ENCODE data around the gene POLR2I. TPM values are rescaled to one million over a fixed set of nuclear protein-coding genes. Genes with fewer than 3 reads are reported as not detected.
A peak's percentile ranks its signal among the peaks of the same experiment; 100 is the strongest.

POLR2I gene
- 43.9 TPM for total RNA-seq

DNA sequence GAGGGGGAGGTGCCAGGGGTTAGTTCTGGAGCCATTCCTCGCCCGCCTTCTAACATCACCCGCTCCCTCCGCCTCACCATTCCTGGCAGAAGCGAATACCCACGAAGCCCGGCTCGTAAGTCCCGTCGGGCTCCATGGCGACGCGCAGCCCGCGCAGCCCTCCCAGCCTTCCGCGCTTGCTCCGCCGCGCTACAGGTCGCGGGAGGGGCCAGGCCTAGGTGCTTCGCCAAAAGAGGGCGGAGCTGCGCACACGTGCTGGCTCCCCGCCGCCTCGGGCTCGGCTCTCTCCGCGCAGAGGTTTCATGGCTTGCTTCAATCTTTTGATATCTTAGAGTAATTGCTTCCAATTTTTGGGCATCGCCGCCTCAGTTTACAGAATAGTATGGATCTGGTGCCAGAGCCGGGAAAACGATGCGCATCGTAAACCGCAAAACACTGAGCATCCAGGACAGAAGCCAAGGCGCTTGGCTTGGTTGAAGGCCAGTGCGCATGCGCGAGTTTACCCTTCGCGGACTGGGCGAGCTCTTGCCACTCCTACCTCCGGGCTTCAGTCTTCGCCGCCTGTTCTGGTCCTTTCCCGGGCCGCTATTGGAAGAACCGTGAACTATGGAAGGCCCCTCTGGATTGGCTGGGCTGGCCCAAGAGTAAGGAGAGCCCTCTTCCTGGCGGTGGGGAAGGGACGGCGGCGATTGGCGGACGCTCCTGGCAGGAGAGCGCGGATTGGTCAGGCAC is at the start of gene POLR2I:
Gene POLR2I, minus strand, starts transcription at position 155 of the 732 bp plus-strand sequence. Its CDS starts 19 bp downstream, at position 136.
- peak; percentile 100 for DNase-seq (ENCODE audit: low spot score)
- peak; percentile 89 for ATAC-seq

DNA sequence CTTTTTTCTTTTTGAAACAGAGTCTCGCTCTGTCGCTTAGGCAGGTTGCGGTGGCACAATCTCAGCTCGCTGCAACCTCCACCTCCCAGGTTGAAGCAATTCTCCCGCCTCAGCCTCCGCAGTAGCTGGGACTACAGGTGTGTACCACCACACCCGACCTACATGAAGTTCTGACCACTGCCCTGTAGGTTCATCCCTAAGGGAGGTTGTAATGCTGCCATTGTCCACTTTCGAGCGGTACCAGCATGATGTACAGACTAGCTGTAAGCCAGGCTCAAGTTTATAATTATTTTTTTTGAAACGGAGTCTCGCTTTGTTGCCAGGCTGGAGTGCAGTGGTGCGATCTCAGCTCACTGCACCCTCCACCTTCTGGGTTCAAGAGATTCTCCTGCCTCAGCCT is 49.1 kb upstream of the POLR2I start:
- DNase-seq (ENCODE audit: low spot score), result no peak
- no peak for ATAC-seq

DNA sequence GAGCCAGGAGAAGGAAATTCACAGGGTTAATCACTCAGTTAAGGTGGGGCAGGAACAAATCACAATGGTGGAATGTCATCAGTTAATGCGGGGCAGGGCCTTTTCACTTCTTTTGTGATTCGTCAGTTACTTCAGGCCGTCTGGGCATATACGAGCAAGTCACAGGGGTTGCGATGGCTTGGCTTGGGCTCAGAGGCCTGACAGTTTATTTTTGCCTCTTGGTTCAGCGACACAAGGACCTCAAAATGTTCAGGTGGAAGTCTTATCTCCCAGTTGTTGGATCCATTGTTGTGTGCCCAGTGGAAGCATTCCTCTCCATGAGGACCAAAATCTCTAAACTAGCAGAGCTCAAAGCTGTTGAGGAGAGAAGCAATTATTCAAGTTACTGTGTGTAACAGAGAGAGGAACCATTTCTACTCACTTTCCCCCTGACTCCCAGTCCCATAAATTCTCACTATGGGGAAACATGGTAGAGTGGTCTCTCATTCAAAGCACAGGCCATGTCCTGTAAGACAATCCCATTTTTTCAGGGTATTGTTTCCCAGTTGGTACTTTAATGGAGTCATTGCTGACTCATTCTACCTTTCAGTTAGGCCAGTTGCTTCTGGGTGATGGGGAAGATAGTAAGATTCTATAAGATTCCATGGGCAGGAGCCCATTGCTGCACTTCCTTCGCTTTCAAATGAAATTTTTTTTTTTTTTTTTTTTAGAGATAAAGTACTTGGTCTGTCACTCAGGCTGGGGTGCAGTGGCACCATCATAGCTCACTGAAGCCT is 46.3 kb upstream of the POLR2I start:
- ATAC-seq (no peak), DNase-seq (ENCODE audit: low spot score) (no peak)

DNA sequence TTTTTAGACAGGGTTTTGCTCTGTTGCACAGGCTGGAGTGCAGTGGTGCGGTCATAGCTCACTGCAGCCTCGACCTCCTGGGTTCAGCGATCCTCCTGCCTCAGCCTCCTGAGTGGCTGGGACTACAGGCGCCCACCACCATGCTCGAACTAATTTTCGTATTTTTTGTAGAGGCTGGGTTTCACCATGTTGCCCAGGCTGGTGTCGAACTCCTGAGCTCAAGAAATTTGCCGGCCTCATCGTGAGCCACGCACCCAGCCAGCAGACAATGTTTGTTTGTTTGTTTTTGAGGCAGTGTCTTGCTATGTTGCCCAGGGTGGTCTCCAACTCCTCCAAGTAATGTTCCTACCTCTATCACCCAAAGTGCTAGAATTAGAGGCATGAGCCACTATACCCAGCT is 38.5 kb upstream of the POLR2I start:
- ATAC-seq, result no peak
- DNase-seq (ENCODE audit: low spot score), result no peak

DNA sequence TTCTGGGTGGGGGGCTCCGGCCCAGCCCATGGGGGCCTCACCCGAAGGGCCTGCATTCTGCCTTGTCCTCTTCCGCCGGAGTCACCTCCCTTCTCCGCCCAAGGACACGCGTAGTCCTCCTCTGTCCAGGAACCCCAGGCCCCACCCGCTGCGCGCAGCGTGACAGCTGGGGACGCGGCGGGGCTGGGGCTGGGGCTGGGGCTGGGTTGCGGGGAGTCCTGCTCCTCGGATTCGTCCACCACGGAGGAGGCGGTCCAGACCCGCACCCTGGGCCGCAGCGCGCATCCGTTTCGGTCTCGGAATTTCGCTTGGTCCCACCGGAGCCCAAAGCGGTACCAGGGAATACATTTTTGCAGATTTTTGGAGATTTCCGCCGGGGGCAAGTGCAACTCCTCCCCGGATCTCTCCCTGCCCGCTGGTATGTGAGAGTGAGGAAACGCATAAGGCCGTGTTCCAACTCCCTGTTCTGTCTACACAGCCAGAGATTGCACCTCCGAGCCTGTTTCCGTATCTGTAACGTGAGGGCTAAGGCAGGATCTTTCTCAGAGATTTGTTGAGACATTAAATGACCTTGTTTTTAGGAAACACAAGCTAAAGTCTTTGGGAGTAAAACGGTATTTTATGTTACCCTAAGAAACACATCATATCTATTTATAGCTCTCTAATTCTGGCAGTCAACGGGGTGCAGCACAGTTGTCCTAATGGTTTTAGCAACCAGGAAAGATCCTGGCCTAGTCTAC is 37.8 kb upstream of the POLR2I start, which contains the start of gene COX7A1:
Gene COX7A1, minus strand, starts transcription at position 96 of the 740 bp plus-strand sequence. Its CDS starts 40 bp downstream, at position 56.
- ATAC-seq (peak; percentile 67), DNase-seq (ENCODE audit: low spot score) (no peak)

DNA sequence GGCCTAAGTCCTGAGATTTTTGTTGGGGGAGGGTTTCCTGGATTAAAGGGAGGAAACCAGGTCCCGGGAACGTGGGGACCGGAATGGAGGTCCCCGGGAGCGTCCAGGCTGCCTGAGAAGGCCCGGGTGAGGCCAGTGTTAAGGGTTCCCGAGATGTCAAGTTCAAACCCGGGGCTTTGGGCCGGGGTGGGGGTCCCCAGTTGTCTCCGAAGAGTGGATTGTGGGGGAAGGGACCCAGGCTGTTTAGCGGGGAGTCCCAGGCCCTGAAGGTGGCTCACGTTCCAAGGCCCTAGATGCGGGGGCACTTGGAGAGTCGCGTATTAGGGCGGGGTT is 37.3 kb upstream of the POLR2I start:
- ATAC-seq, result no peak
- no peak for DNase-seq (ENCODE audit: low spot score)

DNA sequence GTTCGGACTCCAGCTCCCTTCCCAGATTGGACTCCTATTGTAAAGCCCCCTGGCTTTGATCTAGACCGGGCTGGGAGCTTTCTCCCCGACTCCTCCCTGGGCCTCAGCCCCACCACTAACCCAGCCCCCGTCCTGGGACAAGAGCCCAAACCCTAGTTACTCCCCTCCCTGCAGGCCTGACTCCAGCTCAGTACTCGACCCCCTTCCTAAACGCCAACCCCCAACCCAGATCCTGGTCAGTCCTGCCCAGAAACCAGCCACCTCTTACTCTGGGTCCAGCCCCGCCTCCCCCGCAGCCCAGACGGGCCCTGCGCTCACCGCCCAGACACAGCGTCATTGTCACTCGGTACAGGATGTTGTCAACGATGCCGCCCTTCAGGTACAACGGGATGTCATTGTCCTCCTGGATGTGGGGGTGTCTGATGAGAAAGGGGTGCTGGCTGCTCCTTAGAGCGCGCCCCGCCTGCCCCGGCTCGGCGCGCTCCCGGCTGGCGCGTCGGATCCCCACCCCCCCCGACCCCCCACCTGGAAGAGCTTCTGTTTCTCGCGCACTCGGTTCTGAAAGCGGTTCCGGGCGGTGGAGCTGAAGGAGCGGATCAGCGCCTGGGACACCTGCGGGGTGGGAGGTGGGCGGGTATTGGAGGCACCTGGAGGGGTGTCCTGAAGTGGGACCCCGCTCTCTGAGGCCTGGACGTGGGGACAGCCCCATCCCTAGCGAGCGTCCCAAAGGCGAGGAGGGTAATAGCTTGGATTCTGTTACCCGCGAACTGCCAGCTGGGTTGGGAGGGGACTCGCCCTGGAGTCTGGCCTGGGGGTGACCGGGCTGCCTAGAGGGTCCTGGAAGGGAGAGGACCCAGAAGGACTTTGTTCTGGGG is 36.7 kb upstream of the POLR2I start:
- DNase-seq (ENCODE audit: low spot score) (no peak), ATAC-seq (peak; percentile 13)

DNA sequence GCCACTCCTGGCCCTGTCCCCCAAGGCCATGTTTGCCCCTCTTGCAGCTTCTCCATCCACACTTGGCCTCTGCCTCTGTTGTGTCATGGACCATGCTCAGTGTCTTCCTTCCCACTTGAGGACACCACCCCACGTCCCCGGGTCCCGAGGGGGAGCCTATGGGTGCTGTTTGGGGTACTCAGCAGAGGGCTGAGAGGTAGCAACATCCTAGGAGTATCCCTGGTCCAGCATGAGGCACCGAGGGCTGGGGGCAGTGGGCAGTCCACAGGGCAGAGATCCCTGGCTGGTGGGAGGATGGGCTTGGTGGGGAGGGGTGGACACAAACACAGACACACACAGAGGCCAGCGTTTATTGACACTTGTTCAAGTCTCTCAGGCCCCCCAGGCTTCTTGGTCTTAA is 35.9 kb upstream of the POLR2I start:
- DNase-seq (ENCODE audit: low spot score), result no peak
- ATAC-seq, result no peak

DNA sequence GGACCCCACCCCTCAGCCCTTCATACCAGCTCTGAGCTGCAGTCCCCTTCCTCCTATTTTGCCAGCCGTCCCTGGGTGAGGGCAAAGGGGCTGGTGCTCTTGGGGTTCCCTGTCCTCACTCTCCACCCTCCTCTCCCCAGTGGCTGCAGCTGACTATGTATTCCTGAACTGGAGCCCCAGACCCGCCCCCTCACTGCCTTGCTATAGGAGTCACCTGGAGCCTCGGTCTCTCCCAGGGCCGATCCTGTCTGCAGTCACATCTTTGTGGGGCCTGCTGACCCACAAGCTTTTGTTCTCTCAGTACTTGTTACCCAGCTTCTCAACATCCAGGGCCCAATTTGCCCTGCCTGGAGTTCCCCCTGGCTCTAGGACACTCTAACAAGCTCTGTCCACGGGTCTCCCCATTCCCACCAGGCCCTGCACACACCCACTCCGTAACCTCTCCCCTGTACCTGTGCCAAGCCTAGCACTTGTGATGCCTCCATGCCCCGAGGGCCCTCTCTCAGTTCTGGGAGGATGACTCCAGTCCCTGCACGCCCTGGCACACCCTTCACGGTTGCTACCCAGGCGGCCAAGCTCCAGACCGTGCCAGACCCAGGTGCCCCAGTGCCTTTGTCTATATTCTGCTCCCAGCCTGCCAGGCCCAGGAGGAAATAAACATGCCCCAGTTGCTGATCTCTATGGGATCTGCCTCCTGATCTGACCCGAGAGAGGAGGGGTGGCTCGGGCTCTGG is 35.2 kb upstream of the POLR2I start:
- no peak for DNase-seq (ENCODE audit: low spot score)

DNA sequence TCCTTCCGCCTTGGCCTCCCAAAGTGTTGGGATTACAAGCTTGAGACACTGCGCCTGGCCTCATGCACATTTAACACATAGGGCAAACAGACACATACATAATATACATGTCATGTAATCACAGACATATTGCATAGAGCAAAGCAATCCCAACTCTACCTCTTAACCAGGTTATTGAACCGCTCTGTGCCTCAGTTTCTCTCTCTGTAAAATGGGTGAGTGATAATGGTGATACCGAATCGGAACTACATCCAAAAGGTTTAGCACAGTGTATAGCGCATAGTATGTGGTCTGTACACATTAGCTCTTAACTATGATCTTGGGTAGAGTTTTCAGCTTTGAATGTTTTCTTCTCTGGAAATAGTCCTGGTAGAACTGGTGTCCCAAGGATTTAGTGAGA is 29.9 kb upstream of the POLR2I start:
- no peak for ATAC-seq
- DNase-seq (ENCODE audit: low spot score), result no peak

More for the DNA sequence above, 35.2 kb upstream of the POLR2I start:
- no peak for ATAC-seq

DNA sequence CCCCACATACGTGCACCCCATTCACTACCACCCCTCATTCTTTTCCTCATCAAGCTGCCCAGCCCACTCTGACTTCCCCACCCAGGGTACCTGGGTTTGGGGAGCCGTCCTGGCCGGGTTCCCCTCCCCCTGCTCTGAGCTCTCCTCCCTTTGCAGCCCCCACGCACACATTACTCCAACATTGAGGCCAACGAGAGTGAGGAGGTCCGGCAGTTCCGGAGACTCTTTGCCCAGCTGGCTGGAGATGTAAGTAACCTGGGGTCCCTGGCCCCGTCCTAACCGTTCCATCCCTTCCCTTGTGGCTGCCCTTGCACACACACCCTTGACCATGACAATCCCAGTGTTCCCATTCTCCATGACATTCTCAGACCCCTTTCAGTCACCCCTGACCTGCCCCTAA is 27.8 kb upstream of the POLR2I start:
- no peak for ATAC-seq
- no peak for DNase-seq (ENCODE audit: low spot score)

DNA sequence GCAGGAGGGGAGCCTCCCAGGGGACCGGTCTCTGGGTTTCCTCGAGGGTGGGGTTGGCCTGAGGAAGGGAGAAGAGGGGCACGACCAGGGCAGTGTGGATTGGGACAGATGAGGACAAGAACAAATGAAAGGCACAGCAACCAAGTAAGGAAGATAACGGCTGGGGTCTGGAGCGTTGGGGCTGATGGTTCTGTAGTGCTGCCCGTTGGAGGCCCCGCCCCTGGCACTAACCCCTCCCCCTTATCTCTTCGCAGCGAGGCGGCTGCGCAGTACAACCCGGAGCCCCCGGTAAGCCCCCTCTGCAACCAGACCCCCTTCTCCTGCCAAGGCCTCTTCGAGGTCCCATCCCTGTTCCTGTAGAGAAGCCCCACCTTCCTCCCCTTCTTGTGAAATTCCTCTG is 27.4 kb upstream of the POLR2I start:
- ATAC-seq, result no peak
- DNase-seq (ENCODE audit: low spot score), result no peak

DNA sequence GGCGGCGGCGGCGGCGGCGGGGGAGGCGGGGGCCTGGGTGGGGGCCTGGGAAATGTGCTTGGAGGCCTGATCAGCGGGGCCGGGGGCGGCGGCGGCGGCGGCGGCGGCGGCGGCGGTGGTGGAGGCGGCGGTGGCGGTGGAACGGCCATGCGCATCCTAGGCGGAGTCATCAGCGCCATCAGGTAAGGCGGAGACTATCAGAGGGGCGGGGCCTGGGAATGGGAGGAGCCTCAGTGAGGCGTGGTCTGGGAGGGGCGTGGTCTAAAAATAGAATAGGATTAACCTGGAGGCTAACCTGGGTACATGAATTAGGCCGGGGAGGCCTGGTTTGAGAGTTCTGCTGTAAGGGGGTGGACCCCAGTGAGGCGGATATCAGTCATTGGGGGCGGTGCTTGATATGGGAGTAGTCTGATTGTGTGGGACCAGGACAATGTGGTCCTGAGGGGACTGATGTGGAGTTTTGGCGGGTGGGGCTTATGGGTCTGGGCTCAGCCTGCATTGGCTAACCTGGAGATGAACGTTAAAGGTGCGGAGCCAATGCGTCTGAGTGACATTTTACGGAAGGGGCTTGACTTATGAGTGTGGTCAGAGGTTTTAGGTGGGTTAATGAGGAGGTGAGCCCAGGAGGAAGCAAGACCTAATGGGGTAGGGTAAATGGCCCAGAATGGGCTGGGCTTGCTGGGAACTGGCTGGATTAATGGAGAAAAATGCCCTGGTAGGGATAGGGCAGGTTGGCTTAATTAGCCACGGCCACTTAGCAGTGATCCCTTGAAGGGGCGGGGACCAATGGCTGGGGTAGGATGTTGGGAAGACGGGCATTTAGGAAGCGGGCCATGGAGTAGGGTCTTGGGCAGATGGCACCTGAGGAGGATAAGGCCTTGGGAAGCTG is 26.6 kb upstream of the POLR2I start:
- DNase-seq (ENCODE audit: low spot score), result peak; percentile 89
- ATAC-seq, result peak; percentile 76

DNA sequence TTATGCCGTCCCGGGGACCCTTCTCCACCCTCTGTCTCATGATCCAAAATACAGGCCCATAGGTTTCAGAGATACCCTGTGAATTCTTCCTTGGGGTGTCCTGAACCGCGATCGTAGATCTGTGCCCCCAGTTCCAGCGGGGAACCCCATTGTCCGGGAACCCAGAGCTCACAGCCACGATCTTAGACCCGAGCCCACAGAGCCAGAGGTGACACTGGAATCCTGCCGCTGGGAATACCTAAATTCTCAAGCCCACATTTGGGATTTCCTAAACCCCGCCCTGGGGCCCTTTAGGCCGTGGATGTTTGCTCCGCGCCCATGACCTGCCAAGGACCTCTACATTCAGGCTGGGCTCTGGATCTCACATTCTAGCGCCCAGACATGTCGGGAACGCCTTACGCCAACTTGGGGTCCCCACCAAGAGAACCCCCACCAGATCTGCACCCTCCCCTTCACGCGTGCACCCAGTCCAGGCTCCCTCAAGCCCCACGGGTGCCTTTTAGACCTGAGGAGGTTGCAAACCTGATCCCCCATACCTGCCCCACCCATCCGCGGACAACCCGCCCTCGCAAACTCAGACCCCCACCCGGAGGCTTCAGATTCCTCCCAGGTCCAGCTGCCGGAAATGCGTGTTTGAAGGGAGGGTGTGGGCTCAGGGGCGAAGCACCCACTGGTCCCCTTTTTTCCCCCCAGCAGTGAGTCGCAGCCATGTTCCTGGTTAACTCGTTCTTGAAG is 25.8 kb upstream of the POLR2I start:
- ATAC-seq (peak; percentile 32), DNase-seq (ENCODE audit: low spot score) (peak; percentile 59)

DNA sequence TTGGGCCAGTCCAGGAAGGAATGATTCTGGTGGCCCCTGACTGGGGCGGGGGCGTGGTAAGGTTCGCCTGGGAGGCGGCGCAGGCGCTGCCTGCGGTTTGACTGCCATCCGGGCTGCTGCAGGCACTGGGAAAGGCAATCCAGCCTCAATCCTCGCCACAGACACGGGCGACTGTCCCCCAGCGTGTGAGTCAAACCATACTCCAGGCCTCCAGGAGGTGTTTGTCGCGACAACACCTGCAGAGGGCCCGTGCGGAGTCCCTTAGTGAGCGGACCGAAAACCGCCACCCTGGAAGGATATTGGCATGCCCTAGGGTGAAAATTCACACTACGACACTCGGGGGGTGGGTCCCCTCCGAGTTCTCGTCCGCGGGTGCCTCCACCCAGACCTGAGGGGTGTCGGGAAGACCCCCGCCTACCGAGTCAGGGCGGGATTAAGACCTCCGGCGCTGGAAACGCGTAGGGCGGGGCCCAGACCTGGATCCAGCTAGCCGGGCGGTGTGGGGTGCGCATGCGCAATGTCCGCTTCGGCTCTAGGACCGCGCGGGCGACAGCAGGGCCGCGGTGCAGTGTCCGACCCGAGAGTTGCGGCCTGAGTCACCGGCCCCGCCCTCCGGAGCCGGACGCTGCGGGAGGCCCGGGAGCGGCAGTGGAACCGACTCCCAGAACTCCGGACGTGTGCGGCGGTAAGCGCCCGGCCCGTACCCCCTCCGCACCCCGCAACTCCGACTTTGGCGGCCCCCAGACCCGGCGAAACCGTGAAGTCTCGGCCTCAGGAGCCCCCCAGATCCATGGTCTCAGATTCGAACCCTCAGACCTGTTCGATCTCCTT is 25.0 kb upstream of the POLR2I start, which contains the start of gene CAPNS1:
Gene CAPNS1, plus strand, starts transcription at position 594 of the 831 bp plus-strand sequence. CDS start 946 bp downstream, outside the sequence.
- peak; percentile 98 for DNase-seq (ENCODE audit: low spot score)
- peak; percentile 86 for ATAC-seq

DNA sequence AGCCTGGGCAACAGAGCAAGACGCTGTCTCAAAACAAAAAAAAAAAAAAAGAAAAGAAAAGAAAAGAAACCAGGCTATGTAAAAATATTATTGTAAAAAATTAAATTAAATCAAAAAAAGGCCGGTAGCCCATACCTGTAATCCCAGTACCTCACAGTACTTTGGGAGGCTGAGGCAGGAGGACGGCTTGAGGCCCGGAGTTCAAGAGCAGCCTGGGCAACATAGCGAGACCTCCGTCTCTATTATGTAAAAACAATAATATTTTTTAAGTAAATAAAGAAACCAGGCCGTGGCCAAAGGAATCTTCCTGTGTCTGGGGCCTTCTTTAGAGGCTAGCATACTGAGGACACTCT is 24.4 kb upstream of the POLR2I start:
- no peak for DNase-seq (ENCODE audit: low spot score)
- no peak for ATAC-seq

DNA sequence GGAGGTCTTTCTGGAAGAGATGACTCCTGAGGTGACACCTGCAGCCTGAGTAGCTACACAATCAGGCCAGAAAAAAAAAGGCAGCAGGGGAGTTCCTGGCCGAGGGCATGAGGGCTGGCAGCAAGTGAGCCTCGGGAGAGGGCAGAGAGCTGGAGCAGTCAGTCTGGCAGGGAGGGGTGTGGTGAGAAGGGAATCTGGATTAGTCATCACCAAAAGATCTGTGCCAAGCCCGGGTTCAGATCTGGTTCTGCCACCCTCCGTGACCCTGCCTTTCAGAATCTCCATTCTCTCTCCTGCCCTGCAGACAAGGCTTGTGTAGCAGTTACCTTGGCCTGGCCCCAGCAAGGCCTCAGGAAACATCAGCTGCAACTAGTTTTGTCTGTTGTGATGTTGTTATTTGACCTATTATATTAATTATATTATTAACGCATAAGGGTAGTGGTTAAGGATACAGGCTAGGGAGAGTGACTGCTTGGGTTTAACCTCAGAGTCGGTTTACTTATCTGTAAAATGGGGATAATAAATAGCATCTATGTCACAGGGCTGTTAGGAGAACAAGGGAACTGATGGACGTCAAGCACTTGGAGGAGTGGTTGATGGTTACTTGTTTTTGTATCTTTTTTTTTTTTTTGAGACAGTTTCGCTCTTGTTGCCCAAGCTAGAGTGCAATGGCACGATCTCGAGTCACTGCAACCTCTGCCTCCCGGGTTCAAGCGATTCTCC is 22.4 kb upstream of the POLR2I start:
- DNase-seq (ENCODE audit: low spot score) (peak; percentile 73), ATAC-seq (peak; percentile 47)
